Measurements from ENCODE around the gene TIGD1.

DNA sequence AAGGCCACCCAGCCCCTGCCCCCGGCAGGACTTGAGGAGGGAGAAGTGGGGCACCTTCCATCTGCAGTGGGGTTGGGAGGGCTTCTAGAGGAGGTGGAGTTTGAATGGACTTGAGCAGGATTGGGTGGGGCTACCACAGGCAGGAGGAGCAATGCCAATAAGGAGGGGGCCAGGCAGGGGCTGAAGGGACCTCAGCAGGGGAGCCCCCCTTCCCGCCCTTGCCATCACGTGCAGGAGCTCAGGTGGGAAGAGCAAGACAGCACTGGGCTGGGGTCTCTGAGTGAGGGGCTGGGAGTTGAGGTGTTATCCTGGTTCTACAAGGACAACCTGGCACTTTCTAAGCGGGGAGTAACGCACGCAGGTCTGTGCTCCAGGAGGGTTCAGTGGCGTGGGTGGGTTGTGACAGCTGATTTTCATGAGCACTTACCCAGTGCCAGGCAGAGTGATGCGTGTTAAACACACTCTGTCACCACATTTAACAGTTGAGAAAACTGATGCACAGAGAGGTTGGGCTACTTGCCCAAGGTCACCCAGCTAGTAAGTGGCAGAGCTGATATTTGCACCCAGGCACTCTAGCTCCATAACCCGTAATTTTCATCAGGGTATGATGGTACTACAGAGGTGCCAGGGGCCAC is 19.6 kb downstream of the TIGD1 start:
- no peak for TF ChIP-seq POLR2A (IDR thresholded peaks at IDR 0.05)
- TF ChIP-seq, protein P1, sequence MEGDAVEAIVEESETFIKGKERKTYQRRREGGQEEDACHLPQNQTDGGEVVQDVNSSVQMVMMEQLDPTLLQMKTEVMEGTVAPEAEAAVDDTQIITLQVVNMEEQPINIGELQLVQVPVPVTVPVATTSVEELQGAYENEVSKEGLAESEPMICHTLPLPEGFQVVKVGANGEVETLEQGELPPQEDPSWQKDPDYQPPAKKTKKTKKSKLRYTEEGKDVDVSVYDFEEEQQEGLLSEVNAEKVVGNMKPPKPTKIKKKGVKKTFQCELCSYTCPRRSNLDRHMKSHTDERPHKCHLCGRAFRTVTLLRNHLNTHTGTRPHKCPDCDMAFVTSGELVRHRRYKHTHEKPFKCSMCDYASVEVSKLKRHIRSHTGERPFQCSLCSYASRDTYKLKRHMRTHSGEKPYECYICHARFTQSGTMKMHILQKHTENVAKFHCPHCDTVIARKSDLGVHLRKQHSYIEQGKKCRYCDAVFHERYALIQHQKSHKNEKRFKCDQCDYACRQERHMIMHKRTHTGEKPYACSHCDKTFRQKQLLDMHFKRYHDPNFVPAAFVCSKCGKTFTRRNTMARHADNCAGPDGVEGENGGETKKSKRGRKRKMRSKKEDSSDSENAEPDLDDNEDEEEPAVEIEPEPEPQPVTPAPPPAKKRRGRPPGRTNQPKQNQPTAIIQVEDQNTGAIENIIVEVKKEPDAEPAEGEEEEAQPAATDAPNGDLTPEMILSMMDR (IDR thresholded peaks at IDR 0.05): no peak
